ENCODE data around the gene FHIT.

FHIT gene

DNA sequence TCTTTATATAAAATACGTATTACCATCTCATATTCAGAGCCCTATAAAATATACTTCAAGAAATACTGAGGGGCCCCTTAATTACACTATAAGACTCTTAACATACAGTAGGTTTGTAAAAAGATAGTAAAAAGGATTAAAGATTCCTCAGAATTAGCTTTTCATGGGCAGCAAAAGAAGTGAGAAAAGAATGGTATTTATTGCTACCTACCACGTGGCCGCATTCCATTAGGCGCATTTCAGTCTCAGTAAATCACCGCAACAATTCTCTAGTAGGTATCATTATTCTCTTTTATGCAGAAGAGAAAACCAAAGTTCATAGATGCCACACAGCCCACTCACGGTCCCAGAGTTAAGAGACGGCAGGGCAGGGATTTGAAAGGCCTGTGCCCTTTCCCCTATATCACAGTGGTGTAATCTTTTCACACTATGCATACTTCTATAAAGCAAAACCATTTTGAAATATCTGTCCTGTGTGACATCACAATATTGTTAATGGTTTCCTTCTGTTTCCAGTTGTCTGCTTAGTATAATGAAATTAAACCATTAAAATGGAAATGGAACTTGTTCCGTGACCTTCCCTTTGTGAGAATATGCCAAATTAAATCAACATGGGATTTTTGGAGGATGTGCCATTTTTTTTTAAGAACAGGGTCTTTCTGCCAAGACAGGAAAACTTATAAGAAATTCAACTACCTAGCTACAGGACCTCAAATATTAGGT is 1072.2 kb downstream of the FHIT start:
- H3K4me3 ChIP-seq (ENCODE audit: low read depth, low read length): no peak overlapping the region
- TF ChIP-seq, protein P1, sequence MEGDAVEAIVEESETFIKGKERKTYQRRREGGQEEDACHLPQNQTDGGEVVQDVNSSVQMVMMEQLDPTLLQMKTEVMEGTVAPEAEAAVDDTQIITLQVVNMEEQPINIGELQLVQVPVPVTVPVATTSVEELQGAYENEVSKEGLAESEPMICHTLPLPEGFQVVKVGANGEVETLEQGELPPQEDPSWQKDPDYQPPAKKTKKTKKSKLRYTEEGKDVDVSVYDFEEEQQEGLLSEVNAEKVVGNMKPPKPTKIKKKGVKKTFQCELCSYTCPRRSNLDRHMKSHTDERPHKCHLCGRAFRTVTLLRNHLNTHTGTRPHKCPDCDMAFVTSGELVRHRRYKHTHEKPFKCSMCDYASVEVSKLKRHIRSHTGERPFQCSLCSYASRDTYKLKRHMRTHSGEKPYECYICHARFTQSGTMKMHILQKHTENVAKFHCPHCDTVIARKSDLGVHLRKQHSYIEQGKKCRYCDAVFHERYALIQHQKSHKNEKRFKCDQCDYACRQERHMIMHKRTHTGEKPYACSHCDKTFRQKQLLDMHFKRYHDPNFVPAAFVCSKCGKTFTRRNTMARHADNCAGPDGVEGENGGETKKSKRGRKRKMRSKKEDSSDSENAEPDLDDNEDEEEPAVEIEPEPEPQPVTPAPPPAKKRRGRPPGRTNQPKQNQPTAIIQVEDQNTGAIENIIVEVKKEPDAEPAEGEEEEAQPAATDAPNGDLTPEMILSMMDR (IDR thresholded peaks at IDR 0.05; ENCODE audit: low read depth, low read length, missing control alignments): no peak
- DNase-seq (ENCODE audit: low read depth): no peak

DNA sequence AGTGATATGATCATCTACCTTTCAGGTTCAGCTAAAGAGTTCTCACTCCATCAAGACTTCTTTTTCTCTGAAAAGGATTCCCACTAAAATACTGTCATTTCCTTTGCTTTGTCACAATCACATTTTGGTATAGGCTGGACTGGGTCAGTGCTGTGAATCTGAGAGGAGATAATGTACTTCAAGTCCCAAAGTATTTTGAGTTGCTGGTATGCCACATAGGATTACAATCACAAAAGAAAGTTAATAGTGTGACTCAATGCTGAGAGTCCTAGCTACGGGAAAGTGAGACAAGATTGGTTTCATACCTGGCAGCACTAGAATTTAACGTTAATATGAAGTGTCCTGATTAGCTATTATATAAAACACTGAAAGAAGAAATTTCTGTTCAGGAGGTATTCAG is 1073.5 kb downstream of the FHIT start:
- DNase-seq (ENCODE audit: low read depth): no peak
- H3K4me3 ChIP-seq (ENCODE audit: low read depth, low read length): no peak overlapping the region
- TF ChIP-seq, protein P1 (IDR thresholded peaks at IDR 0.05; ENCODE audit: low read depth, low read length, missing control alignments): no peak

DNA sequence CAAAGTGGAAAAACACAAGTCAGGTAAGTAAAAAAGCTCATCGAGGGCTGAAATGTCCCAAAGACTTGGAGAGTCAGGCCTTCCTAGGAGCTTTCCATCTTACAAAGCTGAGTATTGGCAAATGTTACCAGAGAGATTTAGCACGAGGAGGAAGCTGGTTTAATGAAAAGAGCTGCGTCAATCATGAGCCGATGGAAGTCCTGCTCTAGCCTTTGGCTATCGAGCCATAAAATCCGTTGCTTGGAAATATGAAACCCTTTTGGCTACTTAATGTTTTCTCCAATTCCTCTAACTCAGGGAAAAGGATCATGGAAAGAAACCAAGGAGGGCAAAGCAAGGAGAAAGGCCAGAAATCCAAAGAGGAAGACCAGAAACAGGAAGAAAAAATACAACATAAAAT is 1074.6 kb downstream of the FHIT start:
- TF ChIP-seq, protein P1 (IDR thresholded peaks at IDR 0.05; ENCODE audit: low read depth, low read length, missing control alignments): no peak
- H3K4me3 ChIP-seq (ENCODE audit: low read depth, low read length): no peak overlapping the region
- DNase-seq (ENCODE audit: low read depth): no peak

DNA sequence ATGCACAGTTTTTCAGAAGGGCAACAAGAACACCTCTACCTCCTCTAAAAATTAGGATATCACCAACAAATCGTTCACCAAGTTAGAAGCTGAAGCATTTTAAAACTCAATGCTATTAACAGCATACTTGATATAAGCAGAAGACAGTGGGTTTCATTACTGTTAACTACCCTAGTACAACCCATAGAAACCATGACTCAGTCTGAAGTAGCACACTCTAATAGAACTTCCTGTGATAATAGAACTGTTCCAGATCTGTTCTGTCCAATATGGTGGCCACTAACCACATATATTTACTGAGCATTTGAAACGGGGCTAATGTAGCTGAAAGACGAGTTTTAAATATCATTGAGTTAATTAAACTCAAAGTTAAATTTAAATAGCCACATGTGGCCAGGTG is 1075.6 kb downstream of the FHIT start:
- no peak overlapping the region for H3K4me3 ChIP-seq (ENCODE audit: low read depth, low read length)
- TF ChIP-seq, protein P1 (IDR thresholded peaks at IDR 0.05; ENCODE audit: low read depth, low read length, missing control alignments): no peak
- no peak for DNase-seq (ENCODE audit: low read depth)

DNA sequence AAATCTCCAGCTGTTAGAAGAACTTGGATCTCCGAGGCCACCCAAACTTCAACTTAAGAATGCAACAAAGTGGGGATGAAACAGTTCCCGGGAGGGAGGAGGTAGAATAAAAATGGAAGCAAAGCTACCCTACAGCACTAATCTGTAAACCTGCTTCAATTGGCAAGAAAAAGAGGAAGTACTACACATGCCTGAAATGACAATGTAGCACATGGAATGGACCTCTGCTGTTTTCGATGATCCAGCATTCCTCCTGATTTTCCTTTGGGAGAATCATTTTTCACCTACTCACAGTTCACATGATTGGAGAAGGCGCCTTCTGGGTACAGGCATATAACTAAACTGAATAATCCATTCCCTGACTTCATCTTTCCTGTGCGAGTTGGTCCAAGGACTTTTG is 1081.5 kb downstream of the FHIT start:
- no peak for DNase-seq (ENCODE audit: low read depth)
- no peak overlapping the region for H3K4me3 ChIP-seq (ENCODE audit: low read depth, low read length)
- TF ChIP-seq, protein P1 (IDR thresholded peaks at IDR 0.05; ENCODE audit: low read depth, low read length, missing control alignments): no peak

DNA sequence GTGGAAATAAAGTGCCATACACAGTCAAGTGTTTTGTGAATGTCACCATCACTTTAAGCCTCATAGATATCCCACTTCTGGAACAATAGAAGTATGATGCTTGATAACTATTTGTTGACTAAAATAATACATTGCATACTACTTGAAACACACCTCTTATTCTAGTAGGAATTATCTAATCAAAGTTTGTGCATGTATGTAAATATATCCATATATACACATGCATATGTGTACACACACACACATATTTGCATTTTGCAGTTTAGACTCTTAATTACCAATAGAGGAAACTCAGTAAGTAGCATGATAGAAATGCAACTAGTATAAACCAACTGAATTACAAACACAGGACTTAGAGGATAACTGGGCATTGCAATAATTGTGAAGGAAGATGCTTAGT is 1084.1 kb downstream of the FHIT start:
- DNase-seq (ENCODE audit: low read depth): no peak
- TF ChIP-seq, protein P1 (IDR thresholded peaks at IDR 0.05; ENCODE audit: low read depth, low read length, missing control alignments): no peak
- no peak overlapping the region for H3K4me3 ChIP-seq (ENCODE audit: low read depth, low read length)
